SKM-1 (cell line): ENCODE measurements around the gene HSPA1A.
"Not testable (repeated sequence)": the region's sequence is repeated elsewhere in the genome, so short reads cannot be mapped to it uniquely, and the experiment has no call there.

Experiments used
- DNase-seq: peaks from one replicate; lab custom pipeline; 2025; ENCODE audit not compliant: unreplicated experiment; lab: John Stamatoyannopoulos, UW

Gene HSPA1A

DNA sequence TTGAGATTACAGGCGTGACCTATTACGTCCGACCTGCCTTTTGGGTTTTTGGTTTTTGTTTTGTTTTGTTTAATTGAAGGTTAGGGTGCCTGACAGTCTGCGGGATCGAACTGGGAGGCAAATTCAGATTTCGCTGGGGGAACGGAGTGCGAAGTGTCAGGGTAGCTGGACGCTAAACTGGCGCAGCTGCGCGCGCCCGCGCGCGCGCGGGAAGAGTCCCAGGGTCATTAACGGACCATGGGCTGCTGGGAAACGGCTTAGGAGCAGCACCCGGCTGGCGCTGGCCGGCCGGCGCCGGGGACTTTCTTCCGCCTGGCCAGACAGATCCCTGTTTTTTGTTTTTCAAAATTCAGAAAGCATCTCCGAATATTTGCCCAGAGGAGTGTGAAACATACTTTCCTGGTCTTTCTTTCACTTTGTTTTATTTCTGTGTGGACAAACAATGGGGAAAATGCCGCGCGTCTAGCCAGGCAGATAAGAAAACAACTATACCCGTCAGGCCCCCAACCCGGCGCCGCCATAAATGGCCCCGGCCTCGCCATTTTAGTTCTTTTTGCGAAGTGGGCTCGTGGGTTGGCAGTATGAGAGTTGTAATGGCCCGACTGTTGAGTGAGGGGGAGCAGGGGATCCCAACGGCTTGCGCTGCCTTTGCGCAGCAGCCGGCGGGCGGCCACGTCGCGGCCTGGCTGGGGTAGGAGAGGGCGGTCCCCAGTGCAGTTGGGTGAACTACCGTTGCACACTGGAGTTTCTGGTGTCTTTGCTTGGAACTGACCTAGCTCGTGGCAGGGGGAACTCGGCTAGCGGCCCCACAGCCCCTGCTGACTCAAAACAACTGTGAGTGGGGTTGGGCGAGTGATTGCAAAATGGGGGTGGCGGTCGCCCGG is 19.3 kb downstream of the HSPA1A start:
- DNase-seq = peak; percentile 85

DNA sequence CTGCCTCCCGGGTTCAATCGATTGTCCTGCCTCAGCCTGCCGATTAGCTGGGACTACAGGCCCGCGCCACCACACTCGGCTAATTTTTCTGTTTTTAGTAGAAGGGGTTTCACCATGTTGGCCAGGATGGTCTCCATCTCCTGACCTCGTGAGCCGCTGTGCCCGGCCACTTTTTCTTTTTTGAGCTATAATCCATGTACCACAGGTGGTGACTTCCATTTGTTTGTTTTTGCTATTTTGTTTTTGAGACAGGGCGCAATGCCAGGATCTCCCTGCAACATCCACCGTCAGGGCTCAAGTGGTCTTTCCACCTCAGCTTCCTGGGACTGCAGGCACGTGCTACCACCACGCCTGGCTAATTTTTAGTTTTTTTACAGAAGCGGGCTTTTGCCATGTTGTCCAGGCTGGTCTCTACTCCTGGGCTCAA is 20.7 kb downstream of the HSPA1A start:
- no peak for DNase-seq

DNA sequence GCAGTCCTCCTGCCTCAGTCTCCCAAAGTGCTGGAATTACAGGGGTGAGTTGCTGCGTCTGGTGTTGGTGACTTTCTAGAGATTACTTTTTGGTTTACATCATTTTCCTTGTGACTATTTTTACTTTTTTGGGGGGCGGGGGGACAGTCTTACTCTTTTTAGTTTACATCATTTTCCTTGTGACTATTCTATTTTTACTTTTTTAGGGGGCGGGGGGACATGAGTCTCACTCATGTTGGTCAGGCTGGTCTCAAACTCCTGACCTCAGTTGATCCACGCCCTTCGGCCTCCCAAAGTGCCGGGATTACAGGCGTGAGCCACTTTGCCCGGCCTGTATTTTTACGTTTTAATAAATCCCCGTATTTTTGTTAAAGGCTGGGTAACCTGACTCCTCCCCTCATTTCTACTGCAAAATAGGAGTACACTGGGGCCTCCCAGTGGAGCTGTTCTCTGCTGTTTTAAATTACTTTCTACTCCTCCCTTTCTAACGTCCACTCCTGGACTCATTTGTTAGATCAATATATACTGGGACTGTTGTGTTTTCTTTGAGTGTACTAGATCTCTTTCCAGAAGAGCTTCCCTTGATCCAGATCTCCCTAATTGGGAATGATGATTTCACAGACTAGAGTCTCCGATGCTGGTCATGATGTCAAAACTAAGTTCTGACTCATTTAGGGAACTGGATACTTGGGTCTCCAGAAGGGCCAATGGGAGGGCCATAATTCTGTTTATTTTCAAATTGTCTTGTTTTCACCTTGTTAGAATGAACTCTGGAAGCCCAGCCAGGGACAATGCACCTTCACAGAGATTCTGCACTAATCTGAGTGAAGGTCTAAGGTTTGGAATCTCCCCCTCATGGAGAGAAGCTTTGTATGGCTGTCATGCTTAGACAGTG is 21.4 kb downstream of the HSPA1A start:
- DNase-seq = no peak

DNA sequence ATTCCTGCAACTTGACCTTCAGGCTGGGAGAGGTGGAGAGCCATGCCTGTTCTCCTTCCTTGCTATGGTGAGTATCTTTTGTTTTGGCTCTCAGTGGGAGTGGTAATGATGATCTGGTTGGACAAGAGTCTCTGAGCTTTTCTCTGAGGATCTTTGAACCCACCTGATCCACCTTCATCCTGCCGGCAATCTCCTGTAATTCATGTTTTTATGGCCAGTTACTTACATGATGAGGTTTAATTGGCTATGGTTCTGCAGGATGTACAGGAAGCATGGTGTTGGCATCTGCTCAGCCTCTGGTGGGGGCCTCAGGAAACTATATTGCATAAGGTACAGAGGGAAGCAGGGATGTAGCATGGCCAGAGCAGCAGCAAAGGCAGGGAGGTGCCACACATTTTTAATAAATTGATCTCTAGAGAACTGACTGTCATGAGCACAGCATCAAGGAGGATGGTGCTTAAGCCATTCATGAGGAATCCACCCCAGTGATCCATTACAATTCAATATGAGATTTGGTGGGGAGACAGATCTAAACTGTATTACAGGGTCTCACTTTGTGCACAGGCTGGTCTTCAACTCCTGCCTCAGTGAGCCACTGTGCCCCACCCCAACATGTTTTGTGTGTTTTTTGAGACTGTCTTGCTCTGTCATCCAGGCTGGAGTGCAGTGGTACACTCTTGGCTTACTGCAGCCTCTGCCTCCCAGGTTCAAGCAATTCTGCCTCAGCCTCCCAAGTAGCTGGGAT is 22.2 kb downstream of the HSPA1A start:
- DNase-seq = no peak

DNA sequence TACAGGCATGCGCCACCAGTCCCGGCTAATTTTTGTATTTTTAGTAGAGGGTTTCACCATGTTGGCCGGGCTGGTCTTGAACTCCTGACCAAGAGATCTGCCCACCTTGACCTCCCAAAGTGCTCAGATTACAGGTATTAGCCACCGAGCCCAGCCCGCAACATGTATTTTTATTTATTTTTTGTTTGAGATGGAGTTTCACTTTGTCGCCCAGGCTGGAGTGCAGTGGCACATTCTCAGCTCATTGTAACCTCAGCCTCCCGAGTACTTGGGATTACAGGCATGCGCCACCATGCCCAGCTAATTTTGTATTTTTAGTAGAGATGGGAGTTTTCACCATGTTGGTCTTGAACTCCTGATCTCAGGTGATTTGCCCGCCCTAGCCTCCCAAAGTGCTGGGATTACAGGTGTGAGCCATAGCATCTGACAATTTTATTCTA is 22.8 kb downstream of the HSPA1A start:
- not testable (repeated sequence) for DNase-seq

DNA sequence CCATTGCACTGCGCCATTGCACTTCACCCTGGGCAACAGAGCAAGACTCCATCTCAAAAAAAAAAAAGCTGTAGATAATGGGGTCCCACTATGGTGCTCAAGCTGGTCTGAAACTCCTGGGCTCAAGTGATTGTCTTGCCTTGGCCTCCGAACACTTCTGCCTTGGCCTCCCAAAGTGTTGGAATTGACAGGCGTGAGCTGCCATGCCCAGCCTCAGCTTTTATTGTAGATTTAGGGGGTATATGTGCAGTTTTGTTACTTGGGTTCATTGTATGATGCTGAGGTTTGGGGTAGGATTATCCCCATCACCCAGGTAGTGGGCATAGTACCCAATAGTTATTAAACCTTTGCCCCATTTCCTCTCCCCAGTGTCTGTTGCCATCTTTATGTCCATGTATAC is 23.6 kb downstream of the HSPA1A start:
- DNase-seq = no peak

DNA sequence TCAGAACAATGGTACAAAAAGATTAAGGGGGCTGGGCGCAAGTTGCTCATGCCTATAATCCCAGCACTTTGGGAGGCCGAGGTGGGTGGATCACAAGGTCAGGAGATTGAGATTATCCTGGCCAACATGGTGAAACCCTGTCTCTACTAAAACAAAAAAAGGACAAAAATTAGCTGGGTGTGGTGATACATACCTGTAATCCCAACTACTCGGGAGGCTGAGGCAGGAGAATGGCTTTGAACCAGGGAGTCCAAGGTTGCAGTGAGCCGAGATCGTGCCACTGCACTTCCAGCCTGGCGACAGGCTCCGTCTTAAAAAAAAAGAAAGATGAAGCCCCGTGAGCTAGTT is 24.4 kb downstream of the HSPA1A start:
- DNase-seq = not testable (repeated sequence)

DNA sequence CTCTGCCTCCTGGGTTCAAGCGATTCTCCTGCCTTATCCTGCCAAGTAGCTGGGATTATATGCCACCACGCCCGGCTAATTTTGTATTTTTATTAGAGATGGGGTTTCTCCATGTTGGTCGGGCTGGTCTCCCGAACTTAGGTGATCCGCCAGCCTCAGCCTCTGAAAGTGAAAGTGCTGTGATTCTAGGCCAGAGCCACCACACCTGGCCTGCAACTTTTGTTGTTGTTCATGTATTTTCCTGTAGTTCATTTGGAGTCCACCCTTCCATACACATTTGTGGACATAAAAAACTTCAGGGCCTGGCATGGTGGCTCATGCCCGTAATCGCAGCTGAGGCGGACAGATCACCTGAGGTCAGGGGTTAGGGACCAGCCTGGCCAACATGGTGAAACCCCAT is 26.7 kb downstream of the HSPA1A start:
- DNase-seq = no peak

DNA sequence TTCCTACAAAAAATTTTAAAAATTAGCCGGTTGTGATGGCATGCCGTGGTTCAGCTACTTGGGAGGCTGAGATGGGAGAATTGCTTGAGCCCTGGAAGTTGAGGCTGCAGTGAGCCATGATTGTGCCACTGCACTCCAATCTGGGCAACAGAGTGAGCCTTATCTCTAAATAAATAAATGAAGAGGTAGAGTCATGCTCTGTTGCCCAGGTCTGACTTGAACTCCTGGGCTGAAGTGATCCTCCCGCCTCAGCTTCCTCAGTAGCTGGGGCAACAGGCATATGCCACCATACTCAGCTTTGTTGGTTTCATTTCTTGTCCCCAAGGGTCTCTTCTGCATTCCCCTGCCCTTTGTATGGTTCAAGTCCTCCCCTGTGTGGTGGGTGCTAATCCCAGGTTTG is 29.2 kb downstream of the HSPA1A start:
- DNase-seq = no peak

DNA sequence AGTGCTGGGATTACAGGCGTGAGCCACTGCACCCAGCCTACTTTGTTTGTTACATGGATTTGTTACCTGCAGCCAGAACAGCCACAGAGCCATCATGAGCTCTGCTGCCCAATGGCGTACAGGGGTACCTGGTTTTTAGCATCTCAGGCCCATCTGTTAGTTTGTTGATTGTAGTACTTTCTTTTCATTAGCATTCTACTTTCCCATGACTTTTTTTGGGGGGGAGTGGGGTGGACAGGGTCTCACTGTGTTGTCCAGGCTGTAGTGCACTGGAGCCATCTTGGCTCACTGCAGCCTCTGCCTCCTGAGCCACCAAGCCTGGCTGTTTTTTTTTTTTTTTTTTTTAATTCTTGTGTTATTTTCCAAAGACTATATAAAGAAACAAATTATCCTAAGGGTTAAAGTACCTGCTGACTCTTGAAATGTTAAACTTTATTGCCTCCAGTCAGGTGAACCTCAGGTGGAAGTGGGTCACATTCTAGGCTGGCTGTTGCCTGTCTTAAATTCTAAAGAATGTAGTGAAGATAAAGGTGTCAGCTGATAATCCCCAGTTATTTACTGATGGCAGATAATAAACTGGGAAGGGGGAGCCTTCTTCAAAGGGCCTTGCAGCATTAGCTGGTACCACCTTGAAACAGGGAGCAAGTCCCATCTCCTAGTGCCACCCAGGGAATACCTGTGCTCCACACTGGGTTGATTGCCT is 32.1 kb downstream of the HSPA1A start:
- no peak for DNase-seq

DNA sequence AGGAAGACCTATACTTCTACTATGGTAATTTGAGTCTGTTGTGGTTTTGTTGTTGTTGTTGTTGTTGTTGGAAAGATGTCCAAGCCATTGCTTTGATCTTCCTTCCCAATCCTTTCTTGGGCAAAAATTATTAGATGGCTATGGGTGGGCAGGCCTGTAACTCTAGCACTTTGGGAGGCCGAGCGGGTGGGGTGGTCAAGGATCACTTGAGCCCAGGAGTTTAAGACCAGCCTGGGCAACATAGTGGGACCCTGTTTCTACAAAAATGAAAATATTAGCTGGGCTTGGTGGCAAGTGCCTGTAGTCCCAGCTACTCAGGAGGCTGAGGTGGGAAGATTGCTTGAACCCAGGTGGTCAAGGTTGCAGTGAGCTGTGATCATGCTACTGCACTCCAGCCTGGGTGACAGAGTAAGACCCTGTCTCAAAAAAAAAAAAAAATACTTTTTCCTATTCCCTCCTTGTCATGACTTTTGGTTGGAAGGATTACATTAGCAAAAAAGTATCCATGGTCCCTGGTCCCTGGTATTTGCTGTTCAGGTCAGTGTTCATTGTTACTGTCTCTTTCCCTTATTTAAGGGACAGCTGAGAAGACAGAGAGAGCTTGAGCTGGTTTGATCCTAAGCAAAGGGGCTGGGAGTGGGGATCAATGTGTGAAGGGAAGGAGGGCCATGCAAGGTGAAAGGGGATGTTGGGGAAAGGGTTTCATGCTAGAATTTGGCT is 35.6 kb downstream of the HSPA1A start:
- DNase-seq = no peak

DNA sequence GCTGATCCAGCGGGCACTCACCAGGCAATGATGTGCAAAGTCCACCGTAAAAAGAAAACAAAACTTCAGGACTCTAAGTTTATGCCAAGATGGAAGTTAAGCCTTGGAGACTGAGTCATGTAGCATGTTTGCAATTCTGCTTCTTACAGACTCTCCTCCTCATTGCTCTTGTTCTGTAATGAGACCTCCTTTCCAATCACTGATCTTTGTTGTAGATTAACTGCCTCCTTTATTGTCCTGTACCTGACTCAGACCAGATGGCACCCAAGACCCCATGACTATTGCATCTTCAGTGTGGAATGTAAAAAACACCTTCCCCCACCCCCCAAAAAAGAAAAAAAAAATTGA is 36.1 kb downstream of the HSPA1A start:
- DNase-seq = no peak

DNA sequence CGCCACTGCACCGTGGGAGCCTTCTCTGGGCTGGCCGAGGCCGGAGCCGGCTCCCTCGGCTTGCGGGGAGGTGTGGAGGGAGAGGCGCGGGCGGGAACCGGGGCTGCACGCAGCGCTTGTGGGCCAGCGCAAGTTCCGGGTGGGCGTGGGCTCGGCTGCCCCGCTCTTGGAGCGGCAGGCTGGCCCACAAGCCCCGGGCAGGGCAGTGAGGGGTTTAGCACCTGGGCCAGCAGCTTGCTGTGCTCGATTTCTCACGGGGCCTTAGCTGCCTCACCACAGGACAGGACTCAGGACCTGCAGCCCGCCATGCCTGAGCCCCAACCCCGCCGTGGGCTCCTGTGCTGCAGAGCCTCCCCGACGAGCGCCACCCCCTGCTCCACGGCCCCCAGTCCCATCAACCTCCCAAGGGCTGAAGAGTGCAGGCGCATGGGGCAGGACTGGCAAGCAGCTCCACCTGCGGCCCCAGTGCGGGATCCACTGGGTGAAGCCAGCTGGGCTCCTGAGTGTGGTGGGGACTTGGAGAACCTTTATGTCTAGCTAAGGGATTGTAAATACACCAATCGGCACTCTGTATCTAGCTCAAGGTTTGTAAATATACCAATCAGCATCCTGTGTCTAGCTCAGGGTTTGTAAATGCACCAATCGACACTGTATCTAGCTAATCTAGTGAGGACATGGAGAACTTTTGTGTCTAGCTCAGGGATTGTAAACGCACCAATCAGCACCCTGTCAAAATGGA is 36.8 kb downstream of the HSPA1A start:
- not testable (repeated sequence) for DNase-seq

DNA sequence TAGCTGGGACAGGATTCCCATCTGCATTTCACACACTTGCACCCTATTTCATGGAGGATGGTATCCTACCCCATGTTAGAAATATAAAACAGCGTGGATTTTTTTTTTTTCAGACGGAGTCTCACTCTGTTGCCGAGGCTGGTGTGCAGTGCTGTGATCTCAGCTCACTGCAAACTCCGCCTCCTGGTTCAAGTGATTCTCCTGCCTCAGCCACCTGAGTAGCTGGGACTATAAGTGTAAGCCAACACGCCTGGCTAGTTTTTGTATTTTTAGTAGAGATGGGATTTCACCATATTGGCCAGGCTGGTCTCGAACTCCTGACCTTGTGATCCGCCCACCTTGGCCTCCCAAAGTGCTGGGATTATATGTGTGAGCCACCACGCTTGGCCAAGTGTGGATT is 42.4 kb downstream of the HSPA1A start:
- not testable (repeated sequence) for DNase-seq

DNA sequence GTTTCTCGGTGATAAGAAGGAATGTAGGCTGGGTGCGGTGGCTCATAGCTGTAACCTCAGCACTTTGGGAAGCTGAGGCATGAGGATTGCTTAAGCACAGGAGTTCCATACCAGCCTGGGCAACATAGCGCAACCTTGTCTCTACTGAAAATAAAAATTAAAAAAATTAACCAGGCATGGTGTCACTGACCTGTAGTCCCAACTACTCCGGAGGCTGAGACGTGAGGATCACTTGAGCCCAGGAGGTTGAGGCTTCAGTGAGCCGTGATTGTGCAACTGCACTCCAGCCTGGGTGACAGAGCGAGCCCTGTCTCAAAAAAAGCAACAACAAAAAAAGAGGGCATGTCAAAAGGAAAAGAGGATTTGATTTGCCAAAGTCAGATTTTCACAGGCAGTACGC is 43.4 kb downstream of the HSPA1A start:
- DNase-seq = no peak

DNA sequence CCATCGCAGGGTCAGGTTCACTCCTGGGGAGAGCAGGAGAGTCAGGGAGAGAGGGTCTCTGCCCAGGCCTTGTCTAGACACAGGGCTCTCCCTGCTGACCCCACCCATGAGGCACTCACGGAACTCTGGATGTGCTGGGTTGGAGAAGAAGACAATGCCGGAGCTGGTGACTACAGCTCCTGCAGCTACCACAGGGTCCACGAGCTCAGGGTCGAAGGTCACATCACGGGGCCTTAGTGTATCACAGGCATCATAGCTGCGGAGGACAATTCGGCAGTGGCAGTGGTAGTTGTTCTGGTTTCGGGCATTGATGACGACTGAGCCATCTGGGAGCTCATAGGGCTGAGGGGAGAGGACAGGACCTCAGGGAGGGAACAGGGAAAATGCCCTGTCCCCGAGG is 44.6 kb downstream of the HSPA1A start:
- DNase-seq = no peak

DNA sequence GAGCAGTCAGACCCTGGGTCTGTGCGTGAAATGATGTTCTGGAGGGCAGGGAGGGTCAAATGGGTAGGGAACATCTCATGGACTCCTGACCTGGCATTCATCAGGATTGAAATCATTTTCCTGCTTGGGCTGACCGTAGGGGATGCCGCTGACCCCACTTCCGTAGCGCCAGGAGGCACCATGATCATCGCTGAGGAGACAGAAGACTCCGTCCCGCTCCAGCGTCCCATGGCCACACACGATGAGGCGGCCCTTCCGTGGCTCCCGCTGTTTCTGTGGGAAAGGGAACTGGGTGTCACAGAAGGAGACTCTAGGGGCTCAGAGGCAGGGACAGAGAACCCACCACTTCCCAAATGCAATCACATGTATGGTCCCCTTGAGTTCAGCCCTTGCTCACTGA is 45.0 kb downstream of the HSPA1A start:
- DNase-seq = no peak

DNA sequence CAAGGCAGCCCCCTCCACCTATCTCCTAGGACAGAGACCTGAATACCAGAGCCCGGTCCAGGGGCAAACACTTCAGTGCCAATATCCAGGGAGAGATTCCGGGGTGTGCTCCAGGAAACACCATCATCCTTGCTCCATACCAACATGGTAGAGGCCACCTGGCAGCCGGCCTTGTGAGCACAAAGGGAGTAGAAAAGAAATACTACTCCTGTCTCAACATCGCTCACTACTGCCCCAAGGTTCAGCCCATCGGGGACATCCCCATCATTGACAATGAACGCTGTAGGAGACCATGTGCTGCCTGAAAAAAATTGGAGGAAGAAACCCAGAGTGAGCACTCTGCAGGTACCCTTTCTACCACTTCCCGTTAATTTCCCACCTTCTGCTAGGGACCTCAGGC is 45.8 kb downstream of the HSPA1A start:
- DNase-seq = no peak

DNA sequence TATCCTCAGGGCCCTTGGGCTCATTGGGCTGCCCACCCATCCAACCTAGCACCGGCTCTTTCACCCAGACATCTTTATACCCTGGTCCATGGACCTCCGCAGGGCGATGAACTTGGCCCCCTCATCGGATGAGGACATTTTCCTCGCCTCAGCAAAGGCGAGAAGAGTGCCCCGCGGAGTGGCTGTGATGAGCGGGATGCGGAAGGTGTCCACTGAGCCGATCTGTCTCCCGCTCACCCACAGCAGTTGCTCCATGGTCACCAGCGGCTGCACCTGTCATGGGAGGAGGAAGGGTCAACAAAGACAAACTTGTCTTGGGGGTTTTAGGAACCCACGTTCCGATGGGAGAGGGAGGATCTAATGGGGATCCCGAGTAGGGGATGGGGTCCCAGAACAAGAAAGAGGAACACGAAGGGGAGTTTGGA is 46.6 kb downstream of the HSPA1A start:
- no peak for DNase-seq
